ENCODE measurements around the gene C2orf76. TPM values are rescaled to one million over a fixed set of nuclear protein-coding genes. Genes with fewer than 3 reads are reported as not detected.

Gene C2orf76
- polyA plus RNA-seq, 1 of the 3 experiments (the other 2 are of a cell fraction): 6.0 TPM

DNA sequence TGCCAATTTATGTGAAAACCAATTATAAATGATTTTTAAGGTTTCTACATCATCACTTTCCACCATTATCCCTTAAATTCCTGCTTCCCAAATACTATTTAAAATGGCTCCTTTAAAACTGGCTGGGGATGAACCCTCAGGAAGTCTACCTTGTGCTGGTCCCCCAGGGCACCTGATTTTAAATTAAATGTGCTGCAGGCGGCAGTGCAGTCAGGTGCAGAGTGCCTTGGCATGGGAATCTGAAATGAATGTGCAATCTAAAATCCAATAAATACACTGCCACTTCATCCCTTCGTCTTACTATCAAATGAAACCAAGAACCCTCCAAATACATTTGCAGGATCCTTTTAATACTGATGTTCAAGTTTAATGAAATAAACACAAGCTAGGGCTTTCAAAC, 61.8 kb downstream of the C2orf76 start:
- H3K4me1 ChIP-seq (ENCODE audit: control insufficient read depth in 1 of 2, insufficient read depth in 2 of 2, low read depth in 1 of 2, low read length in 1 of 2): peaks cover 0 to 2% of the 10 kb centered on the region in 2 experiments; a peak in 3 of 4 replicates
- no peak overlapping the region for H2AFZ ChIP-seq (ENCODE audit: low read depth)
- H3K27me3 ChIP-seq (ENCODE audit: insufficient read depth): no peaks in the 10 kb centered on the region
- no peak overlapping the region for H3K4me2 ChIP-seq
- no peaks in the 10 kb centered on the region for H3F3A ChIP-seq (replicated peaks; ENCODE audit: insufficient read depth)
- H3K9ac ChIP-seq: no peak overlapping the region
- CTCF ChIA-PET: no interaction called here
- no peak for TF ChIP-seq FOSL2 (IDR thresholded peaks at IDR 0.05; ENCODE audit: borderline replicate concordance, low read depth)
- no peak for TF ChIP-seq FOXM1 (IDR thresholded peaks at IDR 0.05; ENCODE audit: low read depth)
- no peak for TF ChIP-seq RAD21 (IDR thresholded peaks at IDR 0.05; ENCODE audit: low read length)
- no peak for TF ChIP-seq SIN3A (IDR thresholded peaks at IDR 0.05; ENCODE audit: borderline replicate concordance, low read depth, low read length)
- no peak for TF ChIP-seq USF2 (IDR thresholded peaks at IDR 0.05; ENCODE audit: borderline replicate concordance, low read depth, low read length)
- TF ChIP-seq CTCF (IDR thresholded peaks at IDR 0.05): no peak
- TF ChIP-seq, protein P1, sequence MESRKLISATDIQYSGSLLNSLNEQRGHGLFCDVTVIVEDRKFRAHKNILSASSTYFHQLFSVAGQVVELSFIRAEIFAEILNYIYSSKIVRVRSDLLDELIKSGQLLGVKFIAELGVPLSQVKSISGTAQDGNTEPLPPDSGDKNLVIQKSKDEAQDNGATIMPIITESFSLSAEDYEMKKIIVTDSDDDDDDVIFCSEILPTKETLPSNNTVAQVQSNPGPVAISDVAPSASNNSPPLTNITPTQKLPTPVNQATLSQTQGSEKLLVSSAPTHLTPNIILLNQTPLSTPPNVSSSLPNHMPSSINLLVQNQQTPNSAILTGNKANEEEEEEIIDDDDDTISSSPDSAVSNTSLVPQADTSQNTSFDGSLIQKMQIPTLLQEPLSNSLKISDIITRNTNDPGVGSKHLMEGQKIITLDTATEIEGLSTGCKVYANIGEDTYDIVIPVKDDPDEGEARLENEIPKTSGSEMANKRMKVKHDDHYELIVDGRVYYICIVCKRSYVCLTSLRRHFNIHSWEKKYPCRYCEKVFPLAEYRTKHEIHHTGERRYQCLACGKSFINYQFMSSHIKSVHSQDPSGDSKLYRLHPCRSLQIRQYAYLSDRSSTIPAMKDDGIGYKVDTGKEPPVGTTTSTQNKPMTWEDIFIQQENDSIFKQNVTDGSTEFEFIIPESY (IDR thresholded peaks at IDR 0.05; ENCODE audit: borderline replicate concordance, low read depth): no peak
- no peak for TF ChIP-seq ELF1 (IDR thresholded peaks at IDR 0.05)
- no peak for DNase-seq
- H3K4me3 ChIP-seq (ENCODE audit: low read depth in 2 of 2, low read length in 1 of 2): no peak overlapping the region
- H3K36me3 ChIP-seq (replicated peaks in 1 of 2; ENCODE audit: control insufficient read depth in 1 of 2, insufficient read depth in 2 of 2, low read length in 1 of 2): no peaks in the 10 kb centered on the region
- WGBS (ENCODE audit: low lambda C conversion rate): 91% methylated on average over 2 of the region's 2 CpGs
- H3K79me2 ChIP-seq (ENCODE audit: insufficient read depth): no peaks in the 10 kb centered on the region
- H3K9me3 ChIP-seq: no peaks in the 10 kb centered on the region
- no peaks in the 10 kb centered on the region for H3K9me2 ChIP-seq
- H3K27ac ChIP-seq (ENCODE audit: low read depth in 2 of 2, low read length in 1 of 2): no peak overlapping the region
- POLR2A ChIA-PET: no interaction called here
- H4K20me1 ChIP-seq (ENCODE audit: insufficient read depth): no peaks in the 10 kb centered on the region

- Histone ChIP-seq H2AFZ (ENCODE audit: low read depth) (no peak overlapping the region), H3K9ac (no peak overlapping the region), H3K79me2 (ENCODE audit: insufficient read depth) (no peaks in the 10 kb centered on the region), H3K4me1 (ENCODE audit: control insufficient read depth in 1 of 2, insufficient read depth in 2 of 2, low read depth in 1 of 2, low read length in 1 of 2) (no peaks in the 10 kb centered on the region; a peak in 3 of 4 replicates), H3K9me3 (no peaks in the 10 kb centered on the region), H4K20me1 (ENCODE audit: insufficient read depth) (no peaks in the 10 kb centered on the region), H3K4me2 (no peak overlapping the region), H3F3A (replicated peaks; ENCODE audit: insufficient read depth) (no peaks in the 10 kb centered on the region), H3K27ac (ENCODE audit: low read depth in 2 of 2, low read length in 1 of 2) (no peak overlapping the region), H3K36me3 (replicated peaks in 1 of 2; ENCODE audit: control insufficient read depth in 1 of 2, insufficient read depth in 2 of 2, low read length in 1 of 2) (no peaks in the 10 kb centered on the region), H3K9me2 (no peaks in the 10 kb centered on the region), H3K4me3 (ENCODE audit: low read depth in 2 of 2, low read length in 1 of 2) (no peak overlapping the region), H3K27me3 (ENCODE audit: insufficient read depth) (no peaks in the 10 kb centered on the region)
- no peak for TF ChIP-seq EP300 (IDR thresholded peaks at IDR 0.05; ENCODE audit: borderline replicate concordance in 1 of 2, low read depth in 1 of 2, low read length in 1 of 2)
- no peak for TF ChIP-seq POLR2AphosphoS5 (IDR thresholded peaks at IDR 0.05; ENCODE audit: low read depth, low read length)
- ChIA-PET POLR2A (no interaction called here), CTCF (interaction anchor here (1.2 to 1.6 kb wide), 4 partner anchors 9 to 419 kb away, joined by 5 to 7 read pairs (median 6); no protein-coding TSS in a partner anchor)
- WGBS (ENCODE audit: low lambda C conversion rate): 92% methylated on average over 6 of the region's 6 CpGs
- no peak for DNase-seq
These were observed 65.2 kb downstream of the C2orf76 start for GRCh38 chr2:119301413-119301812.
